H9 (cell line): ENCODE results near the gene DOC2B. TPM values are rescaled to one million over a fixed set of nuclear protein-coding genes. Genes with fewer than 3 reads are reported as not detected.

Source experiments
- DNase-seq: peaks from one replicate; pipeline ENCODE4 v3.0.0-alpha.2; 2017
- H2AFZ ChIP-seq: one replicate; pipeline ENCODE4 v1.6.1; 2013; ENCODE audit warnings: mild to moderate bottlenecking, low read length, control low read depth, moderate library complexity
- H2AK5ac ChIP-seq: 2 replicates; pipeline ENCODE4 v1.6.1; 2013; ENCODE audit warnings: low read length, control low read depth, mixed read lengths; ENCODE audit not compliant: insufficient read length
- H2BK120ac ChIP-seq: one replicate; pipeline ENCODE4 v1.6.1; 2013; ENCODE audit warnings: low read depth, mild to moderate bottlenecking, low read length, control low read depth, inconsistent platforms; ENCODE audit not compliant: poor library complexity, severe bottlenecking
- H2BK12ac ChIP-seq: 2 replicates; pipeline ENCODE4 v1.6.1; 2013; ENCODE audit warnings: low read length, control low read depth, mixed read lengths, low read depth; ENCODE audit not compliant: insufficient read length
- H2BK15ac ChIP-seq: 2 replicates; pipeline ENCODE4 v1.6.1; 2013; ENCODE audit warnings: low read depth, low read length, control low read depth
- H2BK20ac ChIP-seq: one replicate; pipeline ENCODE4 v1.6.1; 2013; ENCODE audit warnings: low read depth, mild to moderate bottlenecking, low read length, control low read depth, inconsistent platforms; ENCODE audit not compliant: poor library complexity, severe bottlenecking
- H2BK5ac ChIP-seq: 2 replicates; pipeline ENCODE4 v1.6.1; 2013; ENCODE audit warnings: low read length, control low read depth, mixed read lengths; ENCODE audit not compliant: insufficient read length
- H3K14ac ChIP-seq: 2 replicates; pipeline ENCODE4 v1.6.1; 2013; ENCODE audit warnings: low read length, control low read depth; ENCODE audit not compliant: insufficient read depth
- H3K18ac ChIP-seq: 2 replicates; pipeline ENCODE4 v1.6.1; 2013; ENCODE audit warnings: low read depth, mild to moderate bottlenecking, mixed read lengths, low read length, control low read depth; ENCODE audit not compliant: insufficient read length
- H3K23ac ChIP-seq: 2 replicates; pipeline ENCODE4 v1.6.1; 2013; ENCODE audit warnings: low read length, control low read depth, mixed read lengths, low read depth; ENCODE audit not compliant: insufficient read length
- H3K23me2 ChIP-seq: 2 replicates; pipeline ENCODE4 v1.6.1; 2013; ENCODE audit warnings: low read depth, mild to moderate bottlenecking, mixed read lengths, low read length, control low read depth; ENCODE audit not compliant: insufficient read length, poor library complexity, severe bottlenecking
- H3K27ac ChIP-seq: 2 replicates; pipeline ENCODE4 v1.5.1; 2013; ENCODE audit warnings: low read length, control low read depth, mixed read lengths, low read depth; ENCODE audit not compliant: insufficient read length
- H3K27me3 ChIP-seq: 2 replicates; pipeline ENCODE4 v1.6.1; 2013; ENCODE audit warnings: low read length, control low read depth, inconsistent platforms; ENCODE audit not compliant: insufficient read depth
- H3K4ac ChIP-seq: 2 replicates; pipeline ENCODE4 v1.6.1; 2013; ENCODE audit warnings: low read depth, mild to moderate bottlenecking, control low read depth, inconsistent platforms, low read length, moderate library complexity
- H3K4me1 ChIP-seq: 2 replicates; pipeline ENCODE4 v1.6.1; 2013; ENCODE audit warnings: low read length, control low read depth, inconsistent platforms; ENCODE audit not compliant: insufficient read depth
- H3K4me2 ChIP-seq: 2 replicates; pipeline ENCODE4 v1.6.1; 2013; ENCODE audit warnings: low read length, control low read depth, mixed read lengths; ENCODE audit not compliant: insufficient read length, insufficient read depth
- H3K56ac ChIP-seq: 2 replicates; pipeline ENCODE4 v1.6.1; 2013; ENCODE audit warnings: low read depth, mild to moderate bottlenecking, mixed read lengths, low read length, control low read depth; ENCODE audit not compliant: insufficient read length
- H3K79me1 ChIP-seq: 2 replicates; pipeline ENCODE4 v1.6.1; 2013; ENCODE audit warnings: low read depth, mild to moderate bottlenecking, moderate library complexity, low read length, control low read depth, inconsistent platforms; ENCODE audit not compliant: insufficient read depth, poor library complexity, severe bottlenecking
- H3K79me2 ChIP-seq: 2 replicates; pipeline ENCODE4 v1.6.1; 2013; ENCODE audit warnings: low read length, control low read depth, inconsistent platforms; ENCODE audit not compliant: insufficient read depth
- H3K9ac ChIP-seq: 2 replicates; pipeline ENCODE4 v1.6.1; 2013; ENCODE audit warnings: low read length, control low read depth, mixed read lengths; ENCODE audit not compliant: insufficient read length; ENCODE audit errors: extremely low read depth
- H3K9me3 ChIP-seq: one replicate; pipeline ENCODE4 v1.6.1; 2013; ENCODE audit warnings: low read depth, low read length, inconsistent platforms; ENCODE audit not compliant: control insufficient read depth
- H3T11ph ChIP-seq: one replicate; pipeline ENCODE4 v1.6.1; 2013; ENCODE audit warnings: mild to moderate bottlenecking, low read length, control low read depth, inconsistent platforms
- H4K20me1 ChIP-seq: one replicate; pipeline ENCODE4 v1.6.1; 2013; ENCODE audit not compliant: control insufficient read depth, insufficient read length, insufficient read depth
- H4K5ac ChIP-seq: 2 replicates; pipeline ENCODE4 v1.6.1; 2013; ENCODE audit warnings: low read depth, mild to moderate bottlenecking, mixed read lengths, low read length, control low read depth; ENCODE audit not compliant: insufficient read length
- H4K8ac ChIP-seq: replicated peaks from 2 replicates; pipeline ENCODE4 v1.6.1; 2013; ENCODE audit warnings: low read length, control low read depth, mixed read lengths, low read depth; ENCODE audit not compliant: insufficient read length
- H4K91ac ChIP-seq: 2 replicates; pipeline ENCODE4 v1.6.1; 2013; ENCODE audit warnings: low read depth, mild to moderate bottlenecking, moderate library complexity, mixed read lengths, low read length, control low read depth; ENCODE audit not compliant: insufficient read length
- H3K27ac Mint-ChIP-seq, 3 experiments: 2 replicates in 2 of 3; 3 replicates in 1 of 3; pipeline ENCODE4 v1.8.0; 2020 to 2021; ENCODE audit warnings: mixed read lengths in 3 of 3, mild to moderate bottlenecking in 1 of 3, moderate library complexity in 1 of 3
- H3K27me3 Mint-ChIP-seq: 2 replicates; pipeline ENCODE4 v1.8.0; 2021; ENCODE audit warnings: low read depth, mild to moderate bottlenecking, moderate library complexity, mixed read lengths
- H3K36me3 Mint-ChIP-seq, 3 experiments: 2 replicates in 2 of 3; 3 replicates in 1 of 3; pipeline ENCODE4 v1.8.0; 2020 to 2021; ENCODE audit warnings: low read depth in 3 of 3, mixed read lengths in 3 of 3; ENCODE audit not compliant: insufficient read depth in 1 of 3
- H3K4me1 Mint-ChIP-seq, 2 experiments: 2 replicates each; pipeline ENCODE4 v1.8.0; 2020; ENCODE audit warnings: mixed read lengths in 2 of 2
- H3K4me3 Mint-ChIP-seq, 2 experiments: 2 replicates in 1 of 2; 3 replicates in 1 of 2; pipeline ENCODE4 v1.8.0; 2020 to 2021; ENCODE audit warnings: mild to moderate bottlenecking in 2 of 2, mixed read lengths in 2 of 2, moderate library complexity in 1 of 2
- H3K9me3 Mint-ChIP-seq, 2 experiments: 2 replicates in 1 of 2; 3 replicates in 1 of 2; pipeline ENCODE4 v1.8.0; 2020; ENCODE audit warnings: mild to moderate bottlenecking in 2 of 2, mixed read lengths in 2 of 2, moderate library complexity in 1 of 2
- CTCF ChIP-seq: fragments of 200-600 bp; sonication (generic); conservative IDR thresholded peaks from 3 replicates; pipeline ENCODE4 v1.8.0; 2021; ENCODE audit warnings: antibody characterized with exemption, mild to moderate bottlenecking
- WGBS: extraction: QIAGEN DNeasy Blood & Tissue Kit; methylation state at CpG from one replicate; pipeline ENCODE4 v1.1.7; 2013; ENCODE audit warnings: missing lambda C conversion rate, low lambda C conversion rate, mixed read lengths; ENCODE audit not compliant: insufficient read length; ENCODE audit errors: extremely low coverage; 5-methylcytosine and 5-hydroxymethylcytosine counted together
- total RNA-seq: library from RNA; stranded (reverse); gene quantifications from 2 replicates; pipeline ENCODE4 v1.2.1, GENCODE V29; 2021

DOC2B gene
- total RNA-seq, 1 experiment from 2014 or later, result 2.1 TPM

- H3K4me1 ChIP-seq, result no peaks in the 10 kb centered on the region
- no peak overlapping the region for H2AK5ac ChIP-seq
- no peaks in the 10 kb centered on the region for H3K79me2 ChIP-seq
- Mint-ChIP-seq H3K36me3 (no peaks in the 10 kb centered on the region; a peak in 1 of 7 replicates), H3K4me1 (peaks cover 0 to 20% of the 10 kb centered on the region in 2 experiments; a peak in 2 of 4 replicates), H3K9me3 (no peaks in the 10 kb centered on the region; a peak in 1 of 5 replicates), H3K27me3 (peaks cover 2% of the 10 kb centered on the region), H3K4me3 (no peak overlapping the region), H3K27ac (no peak overlapping the region)
- H4K20me1 ChIP-seq, result no peaks in the 10 kb centered on the region
- DNase-seq, result no peak
- H3K4me2 ChIP-seq, result no peak overlapping the region
- H2BK15ac ChIP-seq, result no peak overlapping the region
- H2BK120ac ChIP-seq, result no peak overlapping the region
- no peak overlapping the region for H2BK12ac ChIP-seq
- no peak overlapping the region for H2BK5ac ChIP-seq
- no peak overlapping the region for H3K18ac ChIP-seq
- no peak overlapping the region for H4K91ac ChIP-seq
- H3K23ac ChIP-seq, result no peak overlapping the region
- no peak overlapping the region for H3K9ac ChIP-seq
- H2BK20ac ChIP-seq, result no peak overlapping the region
- H2AFZ ChIP-seq, result no peak overlapping the region
- no peak overlapping the region for H3K14ac ChIP-seq
- WGBS, result no CpG with 5 or more reads among the region's 19 CpGs
- H4K5ac ChIP-seq, result no peak overlapping the region
- no peak overlapping the region for H3K27ac ChIP-seq
- H3K56ac ChIP-seq, result no peak overlapping the region
- H3T11ph ChIP-seq, result no peak overlapping the region
- H3K23me2 ChIP-seq, result no peaks in the 10 kb centered on the region
- H4K8ac ChIP-seq, result no peak overlapping the region
- H3K79me1 ChIP-seq, result no peaks in the 10 kb centered on the region
- no peaks in the 10 kb centered on the region for H3K27me3 ChIP-seq
- no peak for TF ChIP-seq CTCF
- no peaks in the 10 kb centered on the region for H3K9me3 ChIP-seq
- no peak overlapping the region for H3K4ac ChIP-seq
Observed at GRCh38 chr17:227946-228615, 46.6 kb upstream of the DOC2B start.
